DND-41 (cell line): ENCODE results near the gene HILPDA.
"Not testable (repeated sequence)": the region's sequence is repeated elsewhere in the genome, so short reads cannot be mapped to it uniquely, and the experiment has no call there.

Experiments used
- EZH2 ChIP-seq: IDR thresholded peaks from 3 replicates; pipeline ENCODE4 v1.6.1; 2012; ENCODE audit warnings: borderline replicate concordance, low read depth, mild to moderate bottlenecking, moderate library complexity, low read length, inconsistent platforms; ENCODE audit not compliant: severe bottlenecking
- TF ChIP-seq, protein P1 (sequence below): IDR thresholded peaks from 2 replicates; pipeline ENCODE4 v1.5.1; 2012; ENCODE audit warnings: borderline replicate concordance, low read length, moderate library complexity, mild to moderate bottlenecking; ENCODE audit not compliant: poor library complexity, severe bottlenecking; ENCODE audit errors: extremely low read depth

DNA sequence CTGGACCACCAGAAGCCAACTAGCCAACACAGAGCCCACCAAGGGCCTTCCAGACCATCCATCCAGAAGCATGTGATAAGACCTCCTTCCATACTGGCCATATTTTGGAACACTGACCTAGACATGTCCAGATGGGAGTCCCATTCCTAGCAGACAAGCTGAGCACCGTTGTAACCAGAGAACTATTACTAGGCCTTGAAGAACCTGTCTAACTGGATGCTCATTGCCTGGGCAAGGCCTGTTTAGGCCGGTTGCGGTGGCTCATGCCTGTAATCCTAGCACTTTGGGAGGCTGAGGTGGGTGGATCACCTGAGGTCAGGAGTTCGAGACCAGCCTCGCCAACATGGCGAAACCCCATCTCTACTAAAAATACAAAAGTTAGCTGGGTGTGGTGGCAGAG lies 1.7 kb downstream of the HILPDA start:
- TF ChIP-seq, protein P1, sequence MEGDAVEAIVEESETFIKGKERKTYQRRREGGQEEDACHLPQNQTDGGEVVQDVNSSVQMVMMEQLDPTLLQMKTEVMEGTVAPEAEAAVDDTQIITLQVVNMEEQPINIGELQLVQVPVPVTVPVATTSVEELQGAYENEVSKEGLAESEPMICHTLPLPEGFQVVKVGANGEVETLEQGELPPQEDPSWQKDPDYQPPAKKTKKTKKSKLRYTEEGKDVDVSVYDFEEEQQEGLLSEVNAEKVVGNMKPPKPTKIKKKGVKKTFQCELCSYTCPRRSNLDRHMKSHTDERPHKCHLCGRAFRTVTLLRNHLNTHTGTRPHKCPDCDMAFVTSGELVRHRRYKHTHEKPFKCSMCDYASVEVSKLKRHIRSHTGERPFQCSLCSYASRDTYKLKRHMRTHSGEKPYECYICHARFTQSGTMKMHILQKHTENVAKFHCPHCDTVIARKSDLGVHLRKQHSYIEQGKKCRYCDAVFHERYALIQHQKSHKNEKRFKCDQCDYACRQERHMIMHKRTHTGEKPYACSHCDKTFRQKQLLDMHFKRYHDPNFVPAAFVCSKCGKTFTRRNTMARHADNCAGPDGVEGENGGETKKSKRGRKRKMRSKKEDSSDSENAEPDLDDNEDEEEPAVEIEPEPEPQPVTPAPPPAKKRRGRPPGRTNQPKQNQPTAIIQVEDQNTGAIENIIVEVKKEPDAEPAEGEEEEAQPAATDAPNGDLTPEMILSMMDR, result not testable (repeated sequence)
- not testable (repeated sequence) for TF ChIP-seq EZH2
